DOHH2 (cell line): ENCODE data around the gene PDE7B.

Experiments
- H3F3A ChIP-seq: fragments of 200-600 bp; sonication (generic), shearing (Covaris generic); 2 replicates; pipeline ENCODE4 v1.6.0; 2016; ENCODE audit warnings: antibody characterized with exemption, mild to moderate bottlenecking; ENCODE audit not compliant: control insufficient read depth, insufficient read depth
- H3K27ac ChIP-seq: fragments of 200-600 bp; sonication (generic); 2 replicates; pipeline ENCODE4 v1.5.1; 2014; ENCODE audit warnings: low read depth, mild to moderate bottlenecking, low read length, moderate library complexity
- H3K27me3 ChIP-seq: fragments of 200-600 bp; sonication (generic); 2 replicates; pipeline ENCODE4 v1.6.1; 2014; ENCODE audit warnings: mild to moderate bottlenecking, low read length, mixed read lengths; ENCODE audit not compliant: control insufficient read depth
- H3K36me3 ChIP-seq: fragments of 200-600 bp; sonication (generic); 2 replicates; pipeline ENCODE4 v1.6.1; 2014; ENCODE audit warnings: mild to moderate bottlenecking, low read length, moderate library complexity, mixed read lengths; ENCODE audit not compliant: control insufficient read depth
- H3K4me1 ChIP-seq: fragments of 200-600 bp; sonication (generic); 2 replicates; pipeline ENCODE4 v1.6.1; 2014; ENCODE audit warnings: mild to moderate bottlenecking, low read length, mixed read lengths; ENCODE audit not compliant: control insufficient read depth
- H3K4me2 ChIP-seq: fragments of 200-600 bp; sonication (generic); 2 replicates; pipeline ENCODE4 v1.6.0; 2014; ENCODE audit warnings: mild to moderate bottlenecking, low read length, moderate library complexity
- H3K4me3 ChIP-seq: fragments of 200-600 bp; sonication (generic); 2 replicates; pipeline ENCODE4 v1.5.1; 2014; ENCODE audit warnings: mild to moderate bottlenecking, low read length, mixed read lengths
- H3K79me2 ChIP-seq: fragments of 200-600 bp; sonication (generic); 2 replicates; pipeline ENCODE4 v1.6.1; 2014; ENCODE audit warnings: mild to moderate bottlenecking, low read length, mixed read lengths; ENCODE audit not compliant: control insufficient read depth
- H3K9me2 ChIP-seq: fragments of 200-600 bp; sonication (generic); replicated peaks from 2 replicates; pipeline ENCODE4 v1.6.1; 2014; ENCODE audit warnings: mild to moderate bottlenecking, low read length, mixed read lengths; ENCODE audit not compliant: control insufficient read depth
- H3K9me3 ChIP-seq: fragments of 200-600 bp; sonication (generic); 2 replicates; pipeline ENCODE4 v1.6.1; 2014; ENCODE audit warnings: antibody characterized with exemption, low read length, mixed read lengths; ENCODE audit not compliant: control insufficient read depth, insufficient read depth
- H4K20me1 ChIP-seq: fragments of 200-600 bp; sonication (generic); 2 replicates; pipeline ENCODE4 v1.6.0; 2014; ENCODE audit warnings: low read depth, mild to moderate bottlenecking, antibody characterized with exemption, low read length, moderate library complexity; ENCODE audit not compliant: control insufficient read depth, insufficient read depth
- CTCF ChIP-seq: fragments of 200-600 bp; sonication (generic); IDR thresholded peaks from one replicate; pipeline ENCODE4 v1.5.1; 2014; ENCODE audit warnings: antibody characterized with exemption, mild to moderate bottlenecking, low read depth, low read length; ENCODE audit not compliant: poor library complexity, severe bottlenecking
- EZH2phosphoT487 ChIP-seq: fragments of 200-600 bp; sonication (generic); IDR thresholded peaks from 2 replicates; pipeline ENCODE4 v1.6.1; 2017; ENCODE audit warnings: borderline replicate concordance, mild to moderate bottlenecking, antibody characterized with exemption, low read length, moderate library complexity, mixed read lengths

The PDE7B gene

GRCh38 chr6:136088693-136089092 is 237.2 kb downstream of the PDE7B start:
- H3K27ac ChIP-seq, result no peak overlapping the region
- no peaks in the 10 kb centered on the region for H3K9me3 ChIP-seq
- H3K36me3 ChIP-seq, result no peaks in the 10 kb centered on the region
- H3K4me3 ChIP-seq, result no peak overlapping the region
- no peaks in the 10 kb centered on the region for H3K79me2 ChIP-seq
- no peaks in the 10 kb centered on the region for H3K4me1 ChIP-seq
- no peak overlapping the region for H3K4me2 ChIP-seq
- H3F3A ChIP-seq, result no peaks in the 10 kb centered on the region
- H4K20me1 ChIP-seq, result no peaks in the 10 kb centered on the region
- 0 out of 2 replicates have a peak, but pooled peaks cover 3% of the 10 kb centered on the region for H3K27me3 ChIP-seq
- H3K9me2 ChIP-seq, result no peaks in the 10 kb centered on the region
- TF ChIP-seq CTCF (no peak), EZH2phosphoT487 (no peak)

- H3K4me2 ChIP-seq, result no peak overlapping the region
- H3K4me3 ChIP-seq, result no peak overlapping the region
- H4K20me1 ChIP-seq, result no peaks in the 10 kb centered on the region
- no peaks in the 10 kb centered on the region for H3K36me3 ChIP-seq
- no peaks in the 10 kb centered on the region for H3F3A ChIP-seq
- no peaks in the 10 kb centered on the region for H3K9me2 ChIP-seq
- no peak overlapping the region for H3K27ac ChIP-seq
- H3K79me2 ChIP-seq, result no peaks in the 10 kb centered on the region
- no peaks in the 10 kb centered on the region for H3K4me1 ChIP-seq
- H3K9me3 ChIP-seq, result no peaks in the 10 kb centered on the region
- H3K27me3 ChIP-seq, result 0 out of 2 replicates have a peak, but pooled peaks cover 3% of the 10 kb centered on the region
- TF ChIP-seq EZH2phosphoT487, result no peak
Measured at GRCh38 chr6:136089876-136090275, 238.4 kb downstream of the PDE7B start.

GRCh38 chr6:136090929-136091328 is 239.4 kb downstream of the PDE7B start:
- no peaks in the 10 kb centered on the region for H3K9me3 ChIP-seq
- H3K79me2 ChIP-seq, result no peaks in the 10 kb centered on the region
- no peak overlapping the region for H3K4me3 ChIP-seq
- no peaks in the 10 kb centered on the region for H3K36me3 ChIP-seq
- no peak for TF ChIP-seq CTCF
- no peak for TF ChIP-seq EZH2phosphoT487
- H3K4me1 ChIP-seq, result no peaks in the 10 kb centered on the region
- H3K9me2 ChIP-seq, result no peaks in the 10 kb centered on the region
- no peaks in the 10 kb centered on the region for H4K20me1 ChIP-seq
- H3K27me3 ChIP-seq, result 0 out of 2 replicates have a peak, but pooled peaks cover 3% of the 10 kb centered on the region
- H3F3A ChIP-seq, result no peaks in the 10 kb centered on the region
- no peak overlapping the region for H3K4me2 ChIP-seq
- no peak overlapping the region for H3K27ac ChIP-seq

- H3K79me2 ChIP-seq, result no peaks in the 10 kb centered on the region
Measured at GRCh38 chr6:136092897-136093296, 241.4 kb downstream of the PDE7B start.

More at GRCh38 chr6:136092897-136093296, 241.4 kb downstream of the PDE7B start:
- H4K20me1 ChIP-seq, result no peaks in the 10 kb centered on the region
- no peaks in the 10 kb centered on the region for H3K4me1 ChIP-seq
- no peaks in the 10 kb centered on the region for H3K9me2 ChIP-seq
- H3K27ac ChIP-seq, result no peak overlapping the region
- H3K4me2 ChIP-seq, result no peak overlapping the region
- 0 out of 2 replicates have a peak, but pooled peaks cover 3% of the 10 kb centered on the region for H3K27me3 ChIP-seq
- H3K4me3 ChIP-seq, result no peak overlapping the region
- TF ChIP-seq CTCF (no peak), EZH2phosphoT487 (no peak)
- H3K36me3 ChIP-seq, result no peaks in the 10 kb centered on the region
- no peaks in the 10 kb centered on the region for H3K9me3 ChIP-seq
- no peaks in the 10 kb centered on the region for H3F3A ChIP-seq
